ENCODE results near the gene NAGLU. TPM values are rescaled to one million over a fixed set of nuclear protein-coding genes. Genes with fewer than 3 reads are reported as not detected.

Gene NAGLU
- total and polyA plus RNA-seq, 2 of the 13 experiments (the other 11 are each of a cell fraction or from before 2014, with no cell fraction given), result 28.2 to 40.1 TPM

DNA sequence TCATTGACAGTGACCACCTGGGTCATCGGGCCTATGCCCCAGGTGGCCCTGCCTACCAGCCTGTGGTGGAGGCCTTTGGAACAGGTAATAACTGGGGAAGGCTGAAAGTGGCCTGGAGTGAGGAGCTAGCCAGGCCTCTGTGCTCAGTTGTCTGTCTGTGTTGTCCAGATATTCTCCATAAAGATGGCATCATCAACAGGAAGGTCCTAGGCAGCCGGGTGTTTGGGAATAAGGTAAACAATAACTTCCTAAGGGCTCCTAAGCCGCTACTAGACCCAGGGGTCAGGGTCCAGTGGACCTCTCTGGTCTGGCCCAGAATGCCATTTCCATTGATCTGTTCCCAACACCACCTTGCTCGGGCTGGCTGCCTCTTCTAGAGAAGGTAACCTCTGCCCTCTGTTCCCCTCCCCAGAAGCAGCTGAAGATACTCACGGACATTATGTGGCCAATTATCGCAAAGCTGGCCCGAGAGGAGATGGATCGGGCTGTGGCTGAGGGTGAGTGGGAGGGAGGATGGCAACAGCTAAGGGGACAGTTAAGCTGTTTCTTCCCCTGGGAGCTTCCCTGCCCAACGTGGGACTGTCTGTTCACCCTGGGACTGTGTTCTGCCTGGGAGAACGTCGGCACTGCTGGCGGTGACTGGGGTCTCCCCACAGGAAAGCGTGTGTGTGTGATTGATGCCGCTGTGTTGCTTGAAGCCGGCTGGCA is 28.9 kb downstream of the NAGLU start (continued):
- TF ChIP-seq, protein P1, sequence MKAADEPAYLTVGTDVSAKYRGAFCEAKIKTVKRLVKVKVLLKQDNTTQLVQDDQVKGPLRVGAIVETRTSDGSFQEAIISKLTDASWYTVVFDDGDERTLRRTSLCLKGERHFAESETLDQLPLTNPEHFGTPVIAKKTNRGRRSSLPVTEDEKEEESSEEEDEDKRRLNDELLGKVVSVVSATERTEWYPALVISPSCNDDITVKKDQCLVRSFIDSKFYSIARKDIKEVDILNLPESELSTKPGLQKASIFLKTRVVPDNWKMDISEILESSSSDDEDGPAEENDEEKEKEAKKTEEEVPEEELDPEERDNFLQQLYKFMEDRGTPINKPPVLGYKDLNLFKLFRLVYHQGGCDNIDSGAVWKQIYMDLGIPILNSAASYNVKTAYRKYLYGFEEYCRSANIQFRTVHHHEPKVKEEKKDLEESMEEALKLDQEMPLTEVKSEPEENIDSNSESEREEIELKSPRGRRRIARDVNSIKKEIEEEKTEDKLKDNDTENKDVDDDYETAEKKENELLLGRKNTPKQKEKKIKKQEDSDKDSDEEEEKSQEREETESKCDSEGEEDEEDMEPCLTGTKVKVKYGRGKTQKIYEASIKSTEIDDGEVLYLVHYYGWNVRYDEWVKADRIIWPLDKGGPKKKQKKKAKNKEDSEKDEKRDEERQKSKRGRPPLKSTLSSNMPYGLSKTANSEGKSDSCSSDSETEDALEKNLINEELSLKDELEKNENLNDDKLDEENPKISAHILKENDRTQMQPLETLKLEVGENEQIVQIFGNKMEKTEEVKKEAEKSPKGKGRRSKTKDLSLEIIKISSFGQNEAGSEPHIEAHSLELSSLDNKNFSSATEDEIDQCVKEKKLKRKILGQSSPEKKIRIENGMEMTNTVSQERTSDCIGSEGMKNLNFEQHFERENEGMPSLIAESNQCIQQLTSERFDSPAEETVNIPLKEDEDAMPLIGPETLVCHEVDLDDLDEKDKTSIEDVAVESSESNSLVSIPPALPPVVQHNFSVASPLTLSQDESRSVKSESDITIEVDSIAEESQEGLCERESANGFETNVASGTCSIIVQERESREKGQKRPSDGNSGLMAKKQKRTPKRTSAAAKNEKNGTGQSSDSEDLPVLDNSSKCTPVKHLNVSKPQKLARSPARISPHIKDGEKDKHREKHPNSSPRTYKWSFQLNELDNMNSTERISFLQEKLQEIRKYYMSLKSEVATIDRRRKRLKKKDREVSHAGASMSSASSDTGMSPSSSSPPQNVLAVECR (CRISPR knock-in tag; IDR thresholded peaks at IDR 0.05; ENCODE audit: borderline replicate concordance), result peak; percentile 70; the same call in 1 of the 2 replicates
- peak; percentile 79 for TF ChIP-seq FOXK1 (CRISPR knock-in tag; IDR thresholded peaks at IDR 0.05; ENCODE audit: borderline replicate concordance, low read depth)
- no peak for TF ChIP-seq KDM5B (CRISPR knock-in tag; IDR thresholded peaks at IDR 0.05; ENCODE audit: borderline replicate concordance)
- TF ChIP-seq, protein P2, sequence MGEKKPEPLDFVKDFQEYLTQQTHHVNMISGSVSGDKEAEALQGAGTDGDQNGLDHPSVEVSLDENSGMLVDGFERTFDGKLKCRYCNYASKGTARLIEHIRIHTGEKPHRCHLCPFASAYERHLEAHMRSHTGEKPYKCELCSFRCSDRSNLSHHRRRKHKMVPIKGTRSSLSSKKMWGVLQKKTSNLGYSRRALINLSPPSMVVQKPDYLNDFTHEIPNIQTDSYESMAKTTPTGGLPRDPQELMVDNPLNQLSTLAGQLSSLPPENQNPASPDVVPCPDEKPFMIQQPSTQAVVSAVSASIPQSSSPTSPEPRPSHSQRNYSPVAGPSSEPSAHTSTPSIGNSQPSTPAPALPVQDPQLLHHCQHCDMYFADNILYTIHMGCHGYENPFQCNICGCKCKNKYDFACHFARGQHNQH (CRISPR knock-in tag; IDR thresholded peaks at IDR 0.05), result peak; percentile 85
- 0 out of 2 replicates have a peak, but pooled peaks have one; percentile 20 for TF ChIP-seq BHLHE40 (IDR thresholded peaks at IDR 0.05; ENCODE audit: low read length)
- peak; percentile 46 for TF ChIP-seq ZNF350 (CRISPR knock-in tag; IDR thresholded peaks at IDR 0.05; ENCODE audit: borderline replicate concordance, low read depth)
- TF ChIP-seq RFXAP (CRISPR knock-in tag; IDR thresholded peaks at IDR 0.05; ENCODE audit: borderline replicate concordance), result peak; percentile 59; the same call in 1 of the 2 replicates
- 0 out of 2 replicates have a peak, but pooled peaks have one; percentile 37 for TF ChIP-seq CHD4 (IDR thresholded peaks at IDR 0.05; ENCODE audit: borderline replicate concordance, low read length)
- peak; percentile 92 to 95 for TF ChIP-seq NR2F1 (CRISPR knock-in tag; IDR thresholded peaks at IDR 0.05)
- TF ChIP-seq BCL6 (CRISPR knock-in tag; IDR thresholded peaks at IDR 0.05), result peak; percentile 58; the same call in 1 of the 2 replicates
- TF ChIP-seq, protein P3, sequence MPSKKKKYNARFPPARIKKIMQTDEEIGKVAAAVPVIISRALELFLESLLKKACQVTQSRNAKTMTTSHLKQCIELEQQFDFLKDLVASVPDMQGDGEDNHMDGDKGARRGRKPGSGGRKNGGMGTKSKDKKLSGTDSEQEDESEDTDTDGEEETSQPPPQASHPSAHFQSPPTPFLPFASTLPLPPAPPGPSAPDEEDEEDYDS (CRISPR knock-in tag; IDR thresholded peaks at IDR 0.05), result peak; percentile 24; the same call in 1 of the 2 replicates
- no peak for TF ChIP-seq SNAI1 (CRISPR knock-in tag; IDR thresholded peaks at IDR 0.05; ENCODE audit: borderline replicate concordance)
- no peak for TF ChIP-seq RFX3 (CRISPR knock-in tag; IDR thresholded peaks at IDR 0.05)
- TF ChIP-seq ZNF615 (CRISPR knock-in tag; IDR thresholded peaks at IDR 0.05; ENCODE audit: borderline replicate concordance), result no peak
- peak; percentile 20; the same call in 1 of the 2 replicates for TF ChIP-seq ZNF788 (CRISPR knock-in tag; IDR thresholded peaks at IDR 0.05; ENCODE audit: borderline replicate concordance)
- 0 out of 2 replicates have a peak, but pooled peaks have one; percentile 14 for TF ChIP-seq MYC (CRISPR knock-in tag; IDR thresholded peaks at IDR 0.05; ENCODE audit: borderline replicate concordance)
- peak; percentile 17; the same call in 1 of the 2 replicates for TF ChIP-seq CEBPB (IDR thresholded peaks at IDR 0.05; ENCODE audit: borderline replicate concordance, low read depth, low read length)
- TF ChIP-seq, protein P4, sequence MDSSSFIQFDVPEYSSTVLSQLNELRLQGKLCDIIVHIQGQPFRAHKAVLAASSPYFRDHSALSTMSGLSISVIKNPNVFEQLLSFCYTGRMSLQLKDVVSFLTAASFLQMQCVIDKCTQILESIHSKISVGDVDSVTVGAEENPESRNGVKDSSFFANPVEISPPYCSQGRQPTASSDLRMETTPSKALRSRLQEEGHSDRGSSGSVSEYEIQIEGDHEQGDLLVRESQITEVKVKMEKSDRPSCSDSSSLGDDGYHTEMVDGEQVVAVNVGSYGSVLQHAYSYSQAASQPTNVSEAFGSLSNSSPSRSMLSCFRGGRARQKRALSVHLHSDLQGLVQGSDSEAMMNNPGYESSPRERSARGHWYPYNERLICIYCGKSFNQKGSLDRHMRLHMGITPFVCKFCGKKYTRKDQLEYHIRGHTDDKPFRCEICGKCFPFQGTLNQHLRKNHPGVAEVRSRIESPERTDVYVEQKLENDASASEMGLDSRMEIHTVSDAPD (CRISPR knock-in tag; IDR thresholded peaks at IDR 0.05), result no peak

Measured in HepG2 (cell line).